Heart right ventricle (tissue), 16 donors: ENCODE measurements around the gene SAP30. TPM values are rescaled to one million over a fixed set of nuclear protein-coding genes. Genes with fewer than 3 reads are reported as not detected.

ENCODE experiments used
- ATAC-seq, 8 donors: fragments of 200-7000 bp; cut with Tn5 transposase; one replicate each; pipeline ENCODE4 v1.9.1; 2020; ENCODE audit warnings: mild to moderate bottlenecking in 8 of 8, moderate library complexity in 8 of 8, moderate number of reproducible peaks in 1 of 8
- DNase-seq, 2 donors: peaks; one replicate each; pipeline ENCODE4 v3.0.0-alpha.2; 2020
- H3K27ac ChIP-seq, 10 donors: fragments of 200-600 bp; sonication (generic) in 2 of 10; one replicate each; pipeline versions ENCODE4 v1.5.0 to v1.8.0; 2020 to 2022; ENCODE audit warnings: mild to moderate bottlenecking in 3 of 10
- H3K27me3 ChIP-seq, 7 donors: fragments of 200-600 bp; one replicate each; pipeline ENCODE4 v1.8.0; 2021 to 2022; ENCODE audit warnings: mild to moderate bottlenecking in 2 of 7
- H3K36me3 ChIP-seq, 9 donors: fragments of 200-600 bp; sonication (generic) in 1 of 9; one replicate each; pipeline versions ENCODE4 v1.5.0 to v1.8.0; 2020 to 2022; ENCODE audit warnings: mild to moderate bottlenecking in 2 of 9
- H3K4me1 ChIP-seq, 9 donors: fragments of 200-600 bp; sonication (generic) in 1 of 9; one replicate each; pipeline versions ENCODE4 v1.5.0 to v1.8.0; 2020 to 2022; ENCODE audit warnings: mild to moderate bottlenecking in 4 of 9
- H3K4me3 ChIP-seq, 10 donors: fragments of 200-600 bp; sonication (generic) in 2 of 10; one replicate each; pipeline versions ENCODE4 v1.5.0 to v1.8.0; 2020 to 2022; ENCODE audit warnings: mild to moderate bottlenecking in 7 of 10, moderate library complexity in 2 of 10
- H3K9me3 ChIP-seq, 11 donors: fragments of 200-600 bp in 10 of 11; sonication (generic) in 2 of 11; one replicate each; pipeline versions ENCODE4 v1.5.0 to v1.8.0; 2013 to 2022; ENCODE audit warnings: mild to moderate bottlenecking in 2 of 11, control low read depth in 1 of 11, moderate library complexity in 1 of 11
- WGBS, 2 donors: extraction: QIAGEN DNeasy Blood & Tissue Kit; methylation state at CpG; one replicate each; pipeline ENCODE4 v1.1.7; 2013; ENCODE audit warnings: inconsistent platforms in 1 of 2; 5-methylcytosine and 5-hydroxymethylcytosine counted together
- intact Hi-C, 10 donors: fragments of 100-400 bp; cut with DNase I; formaldehyde crosslinking; loops; one replicate each; pipeline versions ENCODE4 v1.11.1 to v1.14.2; 2022
- polyA plus RNA-seq, 2 donors: library from polyadenylated mRNA; stranded (reverse); fragments of 200-250 nt; gene quantifications; one replicate each; pipeline ENCODE4 v1.2.3, GENCODE V29; 2013
- total RNA-seq, 10 donors: library from RNA; stranded (reverse); fragmentation: NEBNext Ultra II Directional in 3 of 10; extraction: Animal tissue kit (Norgen Biotek cat#: 25700) in 3 of 10; gene quantifications; one replicate each; pipeline versions ENCODE4 v1.2.1 to v1.2.4, GENCODE V29; 2021 to 2023
- TF ChIP-seq, protein P1 (sequence below), 9 donors: fragments of 200-600 bp; sonication (generic) in 2 of 9; IDR thresholded peaks; one replicate each; pipeline versions ENCODE4 v1.5.0 to v1.8.0; 2021 to 2022; ENCODE audit warnings: antibody characterized with exemption in 9 of 9, mild to moderate bottlenecking in 5 of 9, moderate library complexity in 1 of 9
- donor health status: Arrhythmogenic right ventricular cardiomyopathy.
- donor health status: ischemic (EF 13 %, LVEDD 7.1; RV severe dilation, severe dysfunction).
- donor health status: healthy with polysubstance abuse.
- donor health status: DM: no; HTN: yes; CAD: no.
- donor health status: DM: no; HTN: no; CAD: no.
- donor health status: ischemic (EF 25% LVEDD 6.9; RV normal size, moderate dysfunction).
- donor health status: ischemic (EF 25% LVEDD 5.7; RV mildly dilated, moderate dysfunction).
- donor health status: healthy.
- donor health status: DM: yes; HTN: yes; CAD: no.
- donor health status: Ischemic cardiomyopathy.
- donor health status: ischemic (EF 35%, LVEDD 5.7; RV mildly dilated, moderate dysfunction).
- donor health status: nonischemic (EF 11% LVEDD 7.7; RV severe dilation, severe dysfunction).
- donor health status: DM: yes; HTN: yes; CAD: no.
- donor health status: PGD.
- donor health status: ischemic (EF 29% LVEDD 5.4; RV normal size, mild dysfunction).
- donor health status: nonischemic (EF 23%, LVEDD 6.1; RV moderate dilation, normal function).

Gene SAP30
- total and polyA plus RNA-seq, 12 donors: 4.0 to 22.2 (median 12.3) TPM

DNA sequence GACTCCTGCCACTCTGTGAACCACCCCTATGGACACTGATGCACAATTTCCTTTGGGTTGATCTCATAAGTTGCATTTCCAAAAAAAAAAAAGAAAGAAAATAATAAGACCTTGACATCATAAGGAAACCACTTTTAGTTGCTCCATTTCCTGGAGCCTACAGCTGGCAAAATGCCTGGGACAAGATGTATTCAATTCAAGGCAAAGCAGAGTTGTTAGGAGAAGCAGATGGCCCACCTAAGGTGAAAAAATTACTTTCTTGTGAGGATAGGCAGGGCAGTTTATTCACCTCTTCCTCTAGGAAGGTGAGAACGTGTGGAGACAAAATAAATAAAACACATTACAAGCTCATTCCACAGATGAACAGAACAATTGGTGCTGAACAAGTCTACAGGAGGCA lies 42.3 kb downstream of the SAP30 start:
- H3K4me1 ChIP-seq: peaks cover 0 to 76% (median 0%) of the 10 kb centered on the region in 9 donors
- peaks cover 0 to 13% (median 0%) of the 10 kb centered on the region in 9 donors for H3K36me3 ChIP-seq
- no peak overlapping the region for H3K4me3 ChIP-seq
- TF ChIP-seq, protein P1, sequence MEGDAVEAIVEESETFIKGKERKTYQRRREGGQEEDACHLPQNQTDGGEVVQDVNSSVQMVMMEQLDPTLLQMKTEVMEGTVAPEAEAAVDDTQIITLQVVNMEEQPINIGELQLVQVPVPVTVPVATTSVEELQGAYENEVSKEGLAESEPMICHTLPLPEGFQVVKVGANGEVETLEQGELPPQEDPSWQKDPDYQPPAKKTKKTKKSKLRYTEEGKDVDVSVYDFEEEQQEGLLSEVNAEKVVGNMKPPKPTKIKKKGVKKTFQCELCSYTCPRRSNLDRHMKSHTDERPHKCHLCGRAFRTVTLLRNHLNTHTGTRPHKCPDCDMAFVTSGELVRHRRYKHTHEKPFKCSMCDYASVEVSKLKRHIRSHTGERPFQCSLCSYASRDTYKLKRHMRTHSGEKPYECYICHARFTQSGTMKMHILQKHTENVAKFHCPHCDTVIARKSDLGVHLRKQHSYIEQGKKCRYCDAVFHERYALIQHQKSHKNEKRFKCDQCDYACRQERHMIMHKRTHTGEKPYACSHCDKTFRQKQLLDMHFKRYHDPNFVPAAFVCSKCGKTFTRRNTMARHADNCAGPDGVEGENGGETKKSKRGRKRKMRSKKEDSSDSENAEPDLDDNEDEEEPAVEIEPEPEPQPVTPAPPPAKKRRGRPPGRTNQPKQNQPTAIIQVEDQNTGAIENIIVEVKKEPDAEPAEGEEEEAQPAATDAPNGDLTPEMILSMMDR (IDR thresholded peaks at IDR 0.05): no peak
- no peaks in the 10 kb centered on the region for H3K9me3 ChIP-seq
- no peaks in the 10 kb centered on the region for H3K27me3 ChIP-seq
- H3K27ac ChIP-seq: peak overlapping the region in 1 of 10 donors; percentile 17
- ATAC-seq (peak in 1 of 8 donors; percentile 42), DNase-seq (no peak)
- 63 to 75% methylated on average over 1 of the region's 1 CpG for WGBS, 2 donors
- intact Hi-C loops: loop anchor here in 6 of 10 donors (2.0 to 10.0 kb wide), 5 partner anchors 41 to 398 kb away; partner anchors contain the start of gene SAP30 (in 2 of the 6)

DNA sequence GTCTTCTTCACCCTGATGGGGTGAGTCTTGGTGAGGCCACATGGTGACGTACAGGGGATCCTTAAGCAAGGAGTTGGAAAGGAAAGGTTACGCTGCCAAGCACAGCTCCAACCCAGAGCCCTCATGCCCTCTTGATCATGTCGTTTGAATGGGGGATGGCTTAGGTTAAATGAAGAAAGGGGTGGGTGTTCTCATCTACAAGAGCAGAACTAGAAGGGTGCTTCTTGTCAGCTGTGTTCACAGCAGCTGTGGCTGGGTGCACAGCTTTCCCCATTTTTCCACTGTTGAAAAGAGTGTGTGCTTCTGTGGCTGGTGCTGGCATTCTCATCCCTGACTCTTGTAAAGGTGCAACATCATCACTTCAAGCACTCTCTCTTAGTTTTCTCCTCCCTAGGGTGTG lies 43.7 kb downstream of the SAP30 start:
- Histone ChIP-seq H3K27ac (peak overlapping the region in 1 of 10 donors; percentile 82), H3K9me3 (no peaks in the 10 kb centered on the region), H3K4me1 (peaks cover 0 to 88% (median 0%) of the 10 kb centered on the region in 9 donors), H3K36me3 (peaks cover 0 to 13% (median 0%) of the 10 kb centered on the region in 9 donors), H3K4me3 (no peak overlapping the region), H3K27me3 (no peaks in the 10 kb centered on the region)
- DNase-seq (no peak), ATAC-seq (no peak)
- intact Hi-C loops: loop anchor here in 5 of 10 donors (5.0 to 10.0 kb wide), 4 partner anchors 42 to 400 kb away; partner anchors contain the start of gene SAP30 (in 2 of the 5)
- TF ChIP-seq, protein P1 (IDR thresholded peaks at IDR 0.05): no peak
- 85 to 89% methylated on average over 3 of the region's 3 CpGs for WGBS, 2 donors

DNA sequence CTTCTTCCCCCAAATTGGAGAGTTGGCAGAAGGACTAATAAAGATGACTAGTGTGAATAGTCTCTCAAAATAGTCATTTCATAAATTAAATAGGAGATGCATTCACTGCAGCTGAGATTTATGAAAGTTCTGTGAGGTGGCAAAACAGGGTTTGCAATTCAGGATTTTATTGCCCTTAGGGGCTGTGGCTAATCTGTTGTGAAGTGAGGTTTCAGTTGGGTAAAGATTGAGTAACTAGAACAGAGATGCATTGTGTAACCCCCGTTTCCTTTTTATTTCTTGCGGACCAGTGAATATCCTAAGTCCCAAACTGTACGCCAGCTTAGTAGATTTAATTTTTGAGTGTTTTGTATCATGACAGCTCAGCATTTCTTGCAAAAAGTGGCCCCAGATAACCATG lies 44.3 kb downstream of the SAP30 start:
- DNase-seq: no peak
- no peak overlapping the region for H3K4me3 ChIP-seq
- H3K27me3 ChIP-seq: no peaks in the 10 kb centered on the region
- 82 to 86% methylated on average over 3 of the region's 3 CpGs for WGBS, 2 donors
- H3K9me3 ChIP-seq: no peaks in the 10 kb centered on the region
- H3K27ac ChIP-seq: peak overlapping the region in 1 of 10 donors; percentile 82
- peaks cover 0 to 87% (median 0%) of the 10 kb centered on the region in 9 donors for H3K4me1 ChIP-seq
- intact Hi-C loops: loop anchor here in 7 of 10 donors (5.0 to 10.0 kb wide), 6 partner anchors 43 to 403 kb away; partner anchors contain the start of gene SAP30 (in 2 of the 7)
- TF ChIP-seq, protein P1 (IDR thresholded peaks at IDR 0.05): no peak
- H3K36me3 ChIP-seq: peaks cover 0 to 7% (median 0%) of the 10 kb centered on the region in 9 donors
- peak in 3 of 8 donors; percentile 29 to 42 (median 29) for ATAC-seq

DNA sequence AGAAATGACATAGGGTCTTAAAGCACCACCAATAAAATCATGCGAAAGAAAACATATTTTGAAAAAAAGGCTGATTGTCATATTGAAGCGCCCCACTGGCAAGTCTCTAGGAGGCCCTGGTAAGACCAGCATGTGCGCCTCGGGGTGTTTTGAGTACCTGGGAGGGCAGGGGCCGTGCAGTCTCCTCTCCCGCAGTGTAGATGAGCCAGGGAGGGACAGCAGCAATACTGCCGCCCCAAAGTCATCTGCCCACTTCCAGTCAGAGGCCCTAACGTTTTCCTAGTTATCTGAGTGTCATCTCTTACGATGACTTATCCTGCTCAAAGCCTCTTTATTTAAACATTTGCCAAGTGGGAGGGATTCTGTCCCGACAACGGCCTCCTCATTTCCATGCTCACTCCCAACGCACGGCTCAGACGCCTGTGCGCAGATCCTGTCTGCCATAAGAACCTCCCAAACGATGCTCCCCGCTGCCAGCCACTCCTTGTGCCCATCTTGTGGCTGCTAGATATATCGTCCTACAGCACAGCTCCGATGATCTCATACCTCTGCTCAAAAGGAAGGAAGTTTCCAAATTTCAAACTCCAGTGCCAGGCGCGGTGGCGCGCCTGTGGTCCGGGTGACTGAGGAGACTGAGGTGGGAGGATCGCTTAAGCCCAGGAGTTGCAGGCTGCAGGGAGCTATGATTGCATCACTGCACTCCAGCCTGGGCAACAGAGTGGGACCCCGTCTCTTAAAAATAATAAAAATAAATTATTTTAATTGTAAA lies 45.3 kb downstream of the SAP30 start:
- 79 to 83% methylated on average over 26 of the region's 26 CpGs for WGBS, 2 donors
- Histone ChIP-seq H3K4me3 (peak overlapping the region in 1 of 10 donors; percentile 18), H3K4me1 (peaks cover 0 to 84% (median 0%) of the 10 kb centered on the region in 9 donors), H3K36me3 (peaks cover 0 to 5% (median 0%) of the 10 kb centered on the region in 9 donors), H3K27me3 (no peaks in the 10 kb centered on the region), H3K9me3 (no peaks in the 10 kb centered on the region), H3K27ac (peak overlapping the region in 1 of 10 donors; percentile 82)
- intact Hi-C loops: loop anchor here in 9 of 10 donors (1.0 to 10.0 kb wide), 9 partner anchors 44 to 404 kb away; partner anchors contain the start of gene SAP30 (in 3 of the 9)
- TF ChIP-seq, protein P1 (IDR thresholded peaks at IDR 0.05): peak in 1 of 9 donors; percentile 17
- ATAC-seq (peak in 7 of 8 donors; percentile 18 to 70 (median 52)), DNase-seq (peak in 1 of 2 donors; percentile 49)
